DOHH2 (cell line): Measurements from ENCODE around the gene RHCE.

Source experiments
- H3F3A ChIP-seq: fragments of 200-600 bp; sonication (generic), shearing (Covaris generic); 2 replicates; pipeline ENCODE4 v1.6.0; 2016; ENCODE audit warnings: antibody characterized with exemption, mild to moderate bottlenecking; ENCODE audit not compliant: control insufficient read depth, insufficient read depth
- H3K27ac ChIP-seq: fragments of 200-600 bp; sonication (generic); 2 replicates; pipeline ENCODE4 v1.5.1; 2014; ENCODE audit warnings: low read depth, mild to moderate bottlenecking, low read length, moderate library complexity
- H3K27me3 ChIP-seq: fragments of 200-600 bp; sonication (generic); 2 replicates; pipeline ENCODE4 v1.6.1; 2014; ENCODE audit warnings: mild to moderate bottlenecking, low read length, mixed read lengths; ENCODE audit not compliant: control insufficient read depth
- H3K36me3 ChIP-seq: fragments of 200-600 bp; sonication (generic); 2 replicates; pipeline ENCODE4 v1.6.1; 2014; ENCODE audit warnings: mild to moderate bottlenecking, low read length, moderate library complexity, mixed read lengths; ENCODE audit not compliant: control insufficient read depth
- H3K4me1 ChIP-seq: fragments of 200-600 bp; sonication (generic); 2 replicates; pipeline ENCODE4 v1.6.1; 2014; ENCODE audit warnings: mild to moderate bottlenecking, low read length, mixed read lengths; ENCODE audit not compliant: control insufficient read depth
- H3K4me2 ChIP-seq: fragments of 200-600 bp; sonication (generic); 2 replicates; pipeline ENCODE4 v1.6.0; 2014; ENCODE audit warnings: mild to moderate bottlenecking, low read length, moderate library complexity
- H3K4me3 ChIP-seq: fragments of 200-600 bp; sonication (generic); 2 replicates; pipeline ENCODE4 v1.5.1; 2014; ENCODE audit warnings: mild to moderate bottlenecking, low read length, mixed read lengths
- H3K79me2 ChIP-seq: fragments of 200-600 bp; sonication (generic); 2 replicates; pipeline ENCODE4 v1.6.1; 2014; ENCODE audit warnings: mild to moderate bottlenecking, low read length, mixed read lengths; ENCODE audit not compliant: control insufficient read depth
- H3K9me2 ChIP-seq: fragments of 200-600 bp; sonication (generic); replicated peaks from 2 replicates; pipeline ENCODE4 v1.6.1; 2014; ENCODE audit warnings: mild to moderate bottlenecking, low read length, mixed read lengths; ENCODE audit not compliant: control insufficient read depth
- H3K9me3 ChIP-seq: fragments of 200-600 bp; sonication (generic); 2 replicates; pipeline ENCODE4 v1.6.1; 2014; ENCODE audit warnings: antibody characterized with exemption, low read length, mixed read lengths; ENCODE audit not compliant: control insufficient read depth, insufficient read depth
- H4K20me1 ChIP-seq: fragments of 200-600 bp; sonication (generic); 2 replicates; pipeline ENCODE4 v1.6.0; 2014; ENCODE audit warnings: low read depth, mild to moderate bottlenecking, antibody characterized with exemption, low read length, moderate library complexity; ENCODE audit not compliant: control insufficient read depth, insufficient read depth
- EZH2phosphoT487 ChIP-seq: fragments of 200-600 bp; sonication (generic); IDR thresholded peaks from 2 replicates; pipeline ENCODE4 v1.6.1; 2017; ENCODE audit warnings: borderline replicate concordance, mild to moderate bottlenecking, antibody characterized with exemption, low read length, moderate library complexity, mixed read lengths
- TF ChIP-seq, protein P1 (sequence below): fragments of 200-600 bp; sonication (generic); IDR thresholded peaks from one replicate; pipeline ENCODE4 v1.5.1; 2014; ENCODE audit warnings: antibody characterized with exemption, mild to moderate bottlenecking, low read depth, low read length; ENCODE audit not compliant: poor library complexity, severe bottlenecking

Gene RHCE

GRCh38 chr1:25343872-25344271 lies 76.8 kb downstream of the RHCE start:
- Histone ChIP-seq H3K9me2 (no peaks in the 10 kb centered on the region), H3K9me3 (no peaks in the 10 kb centered on the region), H3K27me3 (no peaks in the 10 kb centered on the region), H3K4me2 (no peak overlapping the region), H3K36me3 (peaks cover 53% of the 10 kb centered on the region), H3K4me3 (no peak overlapping the region), H4K20me1 (peaks cover 5% of the 10 kb centered on the region), H3K4me1 (peaks cover 15% of the 10 kb centered on the region), H3K27ac (no peak overlapping the region), H3F3A (no peaks in the 10 kb centered on the region), H3K79me2 (peaks cover 65% of the 10 kb centered on the region)
- TF ChIP-seq, protein P1, sequence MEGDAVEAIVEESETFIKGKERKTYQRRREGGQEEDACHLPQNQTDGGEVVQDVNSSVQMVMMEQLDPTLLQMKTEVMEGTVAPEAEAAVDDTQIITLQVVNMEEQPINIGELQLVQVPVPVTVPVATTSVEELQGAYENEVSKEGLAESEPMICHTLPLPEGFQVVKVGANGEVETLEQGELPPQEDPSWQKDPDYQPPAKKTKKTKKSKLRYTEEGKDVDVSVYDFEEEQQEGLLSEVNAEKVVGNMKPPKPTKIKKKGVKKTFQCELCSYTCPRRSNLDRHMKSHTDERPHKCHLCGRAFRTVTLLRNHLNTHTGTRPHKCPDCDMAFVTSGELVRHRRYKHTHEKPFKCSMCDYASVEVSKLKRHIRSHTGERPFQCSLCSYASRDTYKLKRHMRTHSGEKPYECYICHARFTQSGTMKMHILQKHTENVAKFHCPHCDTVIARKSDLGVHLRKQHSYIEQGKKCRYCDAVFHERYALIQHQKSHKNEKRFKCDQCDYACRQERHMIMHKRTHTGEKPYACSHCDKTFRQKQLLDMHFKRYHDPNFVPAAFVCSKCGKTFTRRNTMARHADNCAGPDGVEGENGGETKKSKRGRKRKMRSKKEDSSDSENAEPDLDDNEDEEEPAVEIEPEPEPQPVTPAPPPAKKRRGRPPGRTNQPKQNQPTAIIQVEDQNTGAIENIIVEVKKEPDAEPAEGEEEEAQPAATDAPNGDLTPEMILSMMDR, result no peak
- TF ChIP-seq EZH2phosphoT487, result no peak

DNA sequence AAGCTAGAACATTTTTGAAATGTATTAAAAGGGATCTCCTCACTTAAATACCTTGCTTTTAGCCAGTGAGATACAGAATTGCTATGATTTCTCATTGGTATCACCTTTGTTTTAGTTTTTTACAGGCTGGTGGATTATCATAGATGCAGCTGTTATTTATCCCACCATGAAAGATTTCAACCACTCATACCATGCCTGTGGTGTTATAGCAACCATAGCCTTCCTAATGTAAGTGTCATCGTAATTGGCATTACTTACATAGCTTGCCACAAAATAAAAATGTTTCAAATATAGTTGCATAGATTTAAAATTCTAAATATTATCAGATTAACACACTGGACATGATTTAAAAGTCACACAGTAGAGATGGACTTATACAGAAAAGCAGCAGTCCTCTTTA lies 77.8 kb downstream of the RHCE start:
- Histone ChIP-seq H3K27ac (no peak overlapping the region), H3K79me2 (peaks cover 65% of the 10 kb centered on the region), H3K27me3 (no peaks in the 10 kb centered on the region), H3K9me3 (no peaks in the 10 kb centered on the region), H3K4me1 (peaks cover 15% of the 10 kb centered on the region), H3K9me2 (no peaks in the 10 kb centered on the region), H3F3A (no peaks in the 10 kb centered on the region; the same call in 1 of the 2 replicates), H3K36me3 (peaks cover 49% of the 10 kb centered on the region), H3K4me3 (no peak overlapping the region), H3K4me2 (no peak overlapping the region), H4K20me1 (peaks cover 5% of the 10 kb centered on the region)
- TF ChIP-seq, protein P1, result no peak

DNA sequence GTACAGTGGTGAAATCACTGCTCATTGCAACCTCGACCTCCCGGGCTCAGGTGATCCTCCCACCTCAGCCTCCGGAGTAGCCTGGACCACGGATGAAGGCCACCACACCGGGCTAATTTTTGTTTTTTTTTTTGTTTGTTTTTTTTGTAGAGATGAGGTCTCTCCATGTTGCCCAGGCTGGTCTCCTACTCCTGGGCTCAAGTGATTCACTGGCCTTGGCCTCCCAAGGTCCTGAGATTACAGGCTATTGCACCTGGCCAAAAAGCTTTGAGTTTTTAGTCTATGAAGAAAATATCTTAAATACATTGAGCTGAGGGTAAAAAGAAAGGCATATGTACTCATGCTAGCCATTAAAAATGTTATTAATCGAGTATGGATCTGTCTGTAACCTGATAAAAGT lies 78.9 kb downstream of the RHCE start:
- Histone ChIP-seq H3K4me2 (no peak overlapping the region), H3K4me3 (no peak overlapping the region), H3K27me3 (no peaks in the 10 kb centered on the region), H3K79me2 (peaks cover 63% of the 10 kb centered on the region), H3F3A (no peaks in the 10 kb centered on the region; the same call in 1 of the 2 replicates), H3K4me1 (peaks cover 15% of the 10 kb centered on the region), H3K9me2 (no peaks in the 10 kb centered on the region), H3K9me3 (no peaks in the 10 kb centered on the region), H3K27ac (no peak overlapping the region), H3K36me3 (peaks cover 38% of the 10 kb centered on the region), H4K20me1 (peaks cover 5% of the 10 kb centered on the region)
- TF ChIP-seq, protein P1, result no peak
- TF ChIP-seq EZH2phosphoT487, result no peak

DNA sequence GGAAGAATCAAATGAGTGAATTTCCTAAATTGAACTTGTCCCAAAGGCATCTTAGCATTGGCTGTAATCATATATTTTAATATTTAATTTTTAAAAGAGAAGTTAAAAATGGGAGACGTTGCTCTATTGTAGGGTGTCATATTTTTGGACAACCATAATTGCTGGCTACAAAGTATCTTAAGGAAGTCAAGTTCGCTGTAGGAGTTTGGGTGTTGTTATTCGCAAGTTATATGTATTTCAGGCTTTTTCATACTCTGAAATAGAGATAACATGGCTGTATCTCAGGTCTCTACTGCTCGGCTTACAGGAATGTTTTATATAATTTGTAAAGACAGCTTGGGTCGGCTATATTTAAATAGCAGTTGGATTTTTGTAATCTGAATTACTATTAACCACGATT lies 81.6 kb downstream of the RHCE start:
- peaks cover 15% of the 10 kb centered on the region for H3K4me1 ChIP-seq
- H3K9me2 ChIP-seq, result no peaks in the 10 kb centered on the region
- H3K79me2 ChIP-seq, result peaks cover 63% of the 10 kb centered on the region
- H3K9me3 ChIP-seq, result no peaks in the 10 kb centered on the region
- peaks cover 5% of the 10 kb centered on the region for H4K20me1 ChIP-seq
- H3K27ac ChIP-seq, result peak overlapping the region; percentile 76
- no peaks in the 10 kb centered on the region; the same call in 1 of the 2 replicates for H3F3A ChIP-seq
- peaks cover 26% of the 10 kb centered on the region for H3K36me3 ChIP-seq
- TF ChIP-seq EZH2phosphoT487, result no peak
- TF ChIP-seq, protein P1, result no peak
- peak overlapping the region; percentile 81 for H3K4me2 ChIP-seq
- H3K4me3 ChIP-seq, result peak overlapping the region; percentile 86
- H3K27me3 ChIP-seq, result no peaks in the 10 kb centered on the region
